Gastroesophageal sphincter (tissue), 4 donors: ENCODE results near the gene PLA2G4D. TPM values are rescaled to one million over a fixed set of nuclear protein-coding genes. Genes with fewer than 3 reads are reported as not detected.

Source experiments
- ATAC-seq: fragments of 150-250 bp; one replicate; pipeline ENCODE4 v1.9.1; 2016; ENCODE audit warnings: mild to moderate bottlenecking, moderate library complexity
- H3K27ac ChIP-seq, 4 donors: fragments of 200-600 bp; sonication (generic) in 3 of 4; 1 replicate in 3 of 4; 2 replicates in 1 of 4; pipeline ENCODE4 v1.5.1; 2016 to 2019
- H3K27me3 ChIP-seq: fragments of 200-600 bp; sonication (generic); one replicate; pipeline ENCODE4 v1.5.1; 2019
- H3K36me3 ChIP-seq, 2 donors: fragments of 200-600 bp; sonication (generic); one replicate each; pipeline ENCODE4 v1.5.1; 2019; ENCODE audit warnings: control low read depth in 1 of 2
- H3K4me1 ChIP-seq, 3 donors: fragments of 200-600 bp; sonication (generic); 1 replicate in 2 of 3; 2 replicates in 1 of 3; pipeline ENCODE4 v1.5.1; 2016 to 2019; ENCODE audit warnings: control low read depth in 2 of 3
- H3K4me3 ChIP-seq, 2 donors: fragments of 200-600 bp; sonication (generic); one replicate each; pipeline ENCODE4 v1.5.1; 2019; ENCODE audit warnings: mild to moderate bottlenecking in 1 of 2, moderate library complexity in 1 of 2
- H3K9me3 ChIP-seq, 3 donors: fragments of 200-600 bp; sonication (generic); one replicate each; pipeline ENCODE4 v1.5.1; 2017 to 2019; ENCODE audit warnings: control low read depth in 2 of 3
- EP300 ChIP-seq: sonication (generic); formaldehyde crosslinking; IDR thresholded peaks from one replicate; pipeline ENCODE4 v1.6.1; 2017; ENCODE audit warnings: antibody characterized with exemption, mild to moderate bottlenecking
- POLR2A ChIP-seq, 2 donors: fragments of 450-650 bp; IDR thresholded peaks; one replicate each; pipeline ENCODE4 v1.6.1; 2017; ENCODE audit warnings: antibody characterized with exemption in 2 of 2, mild to moderate bottlenecking in 2 of 2, moderate library complexity in 1 of 2
- POLR2AphosphoS5 ChIP-seq: sonication (generic); formaldehyde crosslinking; IDR thresholded peaks from one replicate; pipeline ENCODE4 v1.6.1; 2017; ENCODE audit warnings: antibody characterized with exemption
- WGBS, 2 donors: methylation state at CpG; one replicate each; pipeline ENCODE4 v1.1.5; 2018; ENCODE audit warnings: low coverage in 1 of 2; 5-methylcytosine and 5-hydroxymethylcytosine counted together
- total RNA-seq, 4 donors: library from RNA; depleted of rRNA; stranded (reverse); fragments of >200 nt; gene quantifications; one replicate each; pipeline ENCODE4 v1.1.0, GENCODE V29; 2016
- TF ChIP-seq, protein P1 (sequence below), 4 experiments: fragments of 200-600 bp in 2 of 4; fragments of 450-650 bp in 2 of 4; sonication (generic) in 1 of 4; IDR thresholded peaks; one replicate each; pipeline ENCODE4 v1.5.1; 2017 to 2019; ENCODE audit warnings: antibody characterized with exemption in 4 of 4, mild to moderate bottlenecking in 2 of 4, moderate library complexity in 2 of 4

Gene PLA2G4D
- total RNA-seq, 4 donors from 2014 or later = not detected

- no peak overlapping the region for H3K27ac ChIP-seq
- no peak for ATAC-seq
- peaks cover 0 to 15% (median 0%) of the 10 kb centered on the region in 3 donors for H3K4me1 ChIP-seq
- WGBS, 2 donors = 87 to 93% methylated on average over 4 to 5 of the region's 17 CpGs
- TF ChIP-seq EP300 (no peak), POLR2A (IDR thresholded peaks at IDR 0.05) (no peak)
- no peaks in the 10 kb centered on the region for H3K36me3 ChIP-seq
- H3K9me3 ChIP-seq = no peaks in the 10 kb centered on the region
- H3K4me3 ChIP-seq = no peak overlapping the region
- peaks cover 50% of the 10 kb centered on the region for H3K27me3 ChIP-seq
Observed at GRCh38 chr15:42082823-42083604, 11.3 kb downstream of the PLA2G4D start.

DNA sequence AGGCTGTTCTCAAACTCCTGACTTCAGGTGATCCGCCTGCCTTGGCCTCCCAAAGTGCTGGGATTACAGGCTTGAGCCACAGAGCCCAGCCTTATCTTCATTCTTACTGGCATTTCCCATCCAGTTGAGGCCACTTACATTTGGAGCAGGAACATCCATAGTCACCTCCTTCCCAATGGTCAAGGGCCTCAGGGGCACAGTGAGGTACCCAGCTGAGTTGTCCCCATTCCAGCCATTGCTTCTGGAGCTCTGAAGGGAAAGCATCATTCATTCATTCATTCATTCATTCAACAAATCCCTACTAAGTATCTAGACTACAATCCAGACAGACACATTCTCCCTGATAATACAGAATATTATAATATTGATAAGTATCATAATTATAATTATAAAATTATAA lies 12.2 kb downstream of the PLA2G4D start:
- 80% methylated on average over 1 of the region's 1 CpG; no CpG with 5 or more reads in 1 of the 2 donors for WGBS, 2 donors
- Histone ChIP-seq H3K9me3 (no peaks in the 10 kb centered on the region), H3K4me3 (no peak overlapping the region), H3K36me3 (no peaks in the 10 kb centered on the region), H3K27ac (no peak overlapping the region), H3K4me1 (peaks cover 0 to 15% (median 0%) of the 10 kb centered on the region in 3 donors), H3K27me3 (peaks cover 44% of the 10 kb centered on the region)
- no peak for ATAC-seq
- TF ChIP-seq, protein P1, sequence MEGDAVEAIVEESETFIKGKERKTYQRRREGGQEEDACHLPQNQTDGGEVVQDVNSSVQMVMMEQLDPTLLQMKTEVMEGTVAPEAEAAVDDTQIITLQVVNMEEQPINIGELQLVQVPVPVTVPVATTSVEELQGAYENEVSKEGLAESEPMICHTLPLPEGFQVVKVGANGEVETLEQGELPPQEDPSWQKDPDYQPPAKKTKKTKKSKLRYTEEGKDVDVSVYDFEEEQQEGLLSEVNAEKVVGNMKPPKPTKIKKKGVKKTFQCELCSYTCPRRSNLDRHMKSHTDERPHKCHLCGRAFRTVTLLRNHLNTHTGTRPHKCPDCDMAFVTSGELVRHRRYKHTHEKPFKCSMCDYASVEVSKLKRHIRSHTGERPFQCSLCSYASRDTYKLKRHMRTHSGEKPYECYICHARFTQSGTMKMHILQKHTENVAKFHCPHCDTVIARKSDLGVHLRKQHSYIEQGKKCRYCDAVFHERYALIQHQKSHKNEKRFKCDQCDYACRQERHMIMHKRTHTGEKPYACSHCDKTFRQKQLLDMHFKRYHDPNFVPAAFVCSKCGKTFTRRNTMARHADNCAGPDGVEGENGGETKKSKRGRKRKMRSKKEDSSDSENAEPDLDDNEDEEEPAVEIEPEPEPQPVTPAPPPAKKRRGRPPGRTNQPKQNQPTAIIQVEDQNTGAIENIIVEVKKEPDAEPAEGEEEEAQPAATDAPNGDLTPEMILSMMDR (IDR thresholded peaks at IDR 0.05) = no peak
- TF ChIP-seq POLR2AphosphoS5 = no peak
- no peak for TF ChIP-seq EP300
- no peak for TF ChIP-seq POLR2A (IDR thresholded peaks at IDR 0.05)

- 71 to 100% methylated on average over 1 of the region's 11 CpGs for WGBS, 2 donors
- H3K9me3 ChIP-seq = no peaks in the 10 kb centered on the region
- no peak for TF ChIP-seq POLR2A (IDR thresholded peaks at IDR 0.05)
- no peak for TF ChIP-seq POLR2AphosphoS5
- TF ChIP-seq EP300 = no peak
- TF ChIP-seq, protein P1 (IDR thresholded peaks at IDR 0.05) = no peak
- H3K4me3 ChIP-seq = no peak overlapping the region
- no peak for ATAC-seq
- H3K36me3 ChIP-seq = no peaks in the 10 kb centered on the region
- H3K27ac ChIP-seq = no peak overlapping the region
- peaks cover 43% of the 10 kb centered on the region for H3K27me3 ChIP-seq
- peaks cover 0 to 15% (median 0%) of the 10 kb centered on the region in 3 donors for H3K4me1 ChIP-seq
Observed at GRCh38 chr15:42080919-42081830, 13.2 kb downstream of the PLA2G4D start.

DNA sequence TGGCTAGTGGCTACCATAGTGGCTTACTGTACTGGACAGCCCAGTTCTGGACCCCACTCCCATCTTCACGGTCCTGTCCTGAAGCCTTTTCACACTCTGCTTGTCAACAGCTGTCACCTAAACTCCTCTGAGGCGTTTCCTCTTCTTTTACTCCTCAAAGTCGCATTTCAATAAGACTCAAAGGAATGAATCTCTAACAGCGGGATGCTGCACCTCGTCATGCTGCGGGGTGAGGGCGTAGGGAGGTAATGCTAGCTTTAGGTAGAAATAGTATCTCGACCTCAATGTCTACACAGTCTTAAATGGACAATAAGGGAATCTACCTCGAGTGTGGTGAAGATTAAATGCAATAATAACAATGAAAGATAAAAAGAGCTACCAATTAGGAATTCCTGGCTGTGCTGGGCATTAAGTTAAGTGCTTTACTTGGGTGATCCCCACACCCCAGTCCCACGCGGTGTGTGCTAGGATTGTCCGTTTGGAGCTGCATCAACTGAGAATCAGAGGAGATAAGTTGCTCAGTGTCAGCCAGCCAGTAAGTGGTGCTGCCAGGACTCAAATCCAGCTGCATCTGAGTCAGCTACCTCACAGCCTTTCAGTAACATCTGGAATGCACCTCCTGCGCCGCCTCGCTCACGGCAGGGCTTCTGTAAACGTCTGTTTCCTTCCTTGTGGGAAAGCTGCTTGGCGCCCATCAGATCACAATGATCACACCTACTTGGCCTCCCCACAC lies 14.0 kb downstream of the PLA2G4D start:
- Histone ChIP-seq H3K36me3 (no peaks in the 10 kb centered on the region), H3K27me3 (peaks cover 43% of the 10 kb centered on the region), H3K9me3 (no peaks in the 10 kb centered on the region), H3K27ac (no peak overlapping the region), H3K4me1 (peaks cover 0 to 15% (median 0%) of the 10 kb centered on the region in 3 donors), H3K4me3 (no peak overlapping the region)
- 39 to 41% methylated on average over 11 to 18 of the region's 18 CpGs for WGBS, 2 donors
- no peak for ATAC-seq
- TF ChIP-seq POLR2AphosphoS5 = no peak
- TF ChIP-seq POLR2A (IDR thresholded peaks at IDR 0.05) = no peak
- TF ChIP-seq, protein P1 (IDR thresholded peaks at IDR 0.05) = no peak
- no peak for TF ChIP-seq EP300

GRCh38 chr15:42079401-42079908 lies 14.9 kb downstream of the PLA2G4D start:
- ATAC-seq = no peak
- peaks cover 0 to 12% (median 0%) of the 10 kb centered on the region in 3 donors for H3K4me1 ChIP-seq
- WGBS, 2 donors = 74 to 77% methylated on average over 3 to 15 of the region's 31 CpGs
- H3K9me3 ChIP-seq = no peaks in the 10 kb centered on the region
- no peaks in the 10 kb centered on the region for H3K36me3 ChIP-seq
- peaks cover 37% of the 10 kb centered on the region for H3K27me3 ChIP-seq
- H3K4me3 ChIP-seq = no peak overlapping the region
- TF ChIP-seq EP300 = no peak
- TF ChIP-seq POLR2AphosphoS5 = no peak
- TF ChIP-seq, protein P1 (IDR thresholded peaks at IDR 0.05) = no peak
- TF ChIP-seq POLR2A (IDR thresholded peaks at IDR 0.05) = no peak
- no peak overlapping the region for H3K27ac ChIP-seq
